SU-DHL-6 (cell line): ENCODE data around the gene SNX27.
"Not testable (repeated sequence)": the region's sequence is repeated elsewhere in the genome, so short reads cannot be mapped to it uniquely, and the experiment has no call there.

Source experiments
- H2AFZ ChIP-seq: fragments of 200-600 bp; sonication (generic); 2 replicates; pipeline ENCODE4 v1.6.1; 2014; ENCODE audit warnings: low read depth, mild to moderate bottlenecking, moderate library complexity, mixed read lengths, antibody characterized with exemption, low read length; ENCODE audit not compliant: severe bottlenecking
- H3F3A ChIP-seq: fragments of 200-600 bp; shearing (Covaris generic); 2 replicates; pipeline ENCODE4 v1.6.0; 2016; ENCODE audit warnings: antibody characterized with exemption, mild to moderate bottlenecking; ENCODE audit not compliant: insufficient read depth
- H3K27ac ChIP-seq: fragments of 200-600 bp; sonication (generic); 2 replicates; pipeline ENCODE4 v1.5.1; 2016; ENCODE audit warnings: low read depth, mild to moderate bottlenecking, low read length, moderate library complexity, mixed read lengths
- H3K27me3 ChIP-seq: fragments of 200-600 bp; sonication (generic), shearing (Covaris generic); 2 replicates; pipeline ENCODE4 v1.6.0; 2014; ENCODE audit warnings: mild to moderate bottlenecking, low read length
- H3K36me3 ChIP-seq: fragments of 200-600 bp; sonication (generic); 2 replicates; pipeline ENCODE4 v1.6.1; 2014; ENCODE audit warnings: mild to moderate bottlenecking, low read length, mixed read lengths
- H3K4me2 ChIP-seq: fragments of 300-600, 200-600 bp; shearing (Covaris generic), sonication (generic); 2 replicates; pipeline ENCODE4 v1.6.0; 2014; ENCODE audit warnings: low read length, low read depth, mild to moderate bottlenecking; ENCODE audit not compliant: poor library complexity, severe bottlenecking
- H3K4me3 ChIP-seq: fragments of 200-600 bp; sonication (generic); 2 replicates; pipeline ENCODE4 v1.5.1; 2014; ENCODE audit warnings: antibody characterized with exemption, low read length, mild to moderate bottlenecking, mixed read lengths; ENCODE audit not compliant: insufficient read depth, poor library complexity, severe bottlenecking
- H3K79me2 ChIP-seq: fragments of 200-600 bp; sonication (generic); 2 replicates; pipeline ENCODE4 v1.6.1; 2014; ENCODE audit warnings: mild to moderate bottlenecking, low read length, moderate library complexity; ENCODE audit not compliant: insufficient read depth
- H3K9ac ChIP-seq: fragments of 200-600 bp; sonication (generic); 2 replicates; pipeline ENCODE4 v1.7.0; 2014; ENCODE audit warnings: mild to moderate bottlenecking, low read length
- H3K9me2 ChIP-seq: fragments of 200-600 bp; sonication (generic); replicated peaks from 2 replicates; pipeline ENCODE4 v1.6.1; 2014; ENCODE audit warnings: low read length; ENCODE audit not compliant: insufficient read depth
- H3K9me3 ChIP-seq: fragments of 200-600 bp; sonication (generic); 2 replicates; pipeline ENCODE4 v1.6.1; 2014; ENCODE audit warnings: low read length, mixed read lengths; ENCODE audit not compliant: insufficient read depth
- H4K20me1 ChIP-seq: fragments of 200-600 bp; sonication (generic); 2 replicates; pipeline ENCODE4 v1.6.1; 2014; ENCODE audit warnings: low read depth, mild to moderate bottlenecking, antibody characterized with exemption, low read length, moderate library complexity, mixed read lengths
- CTCF ChIP-seq: fragments of 200-600 bp; sonication (generic); IDR thresholded peaks from one replicate; pipeline ENCODE4 v1.5.1; 2017; ENCODE audit warnings: antibody characterized with exemption, mild to moderate bottlenecking, low read length, moderate library complexity; ENCODE audit not compliant: insufficient read depth, poor library complexity, severe bottlenecking
- EZH2phosphoT487 ChIP-seq: fragments of 200-600 bp; sonication (generic), shearing (Covaris generic); conservative IDR thresholded peaks from 2 replicates; pipeline ENCODE4 v1.6.1; 2018; ENCODE audit warnings: mild to moderate bottlenecking, antibody characterized with exemption, low read length, moderate library complexity, mixed read lengths

SNX27 gene

GRCh38 chr1:151596166-151596953, 15.5 kb upstream of the SNX27 start:
- Histone ChIP-seq H3K9me3 (no peaks in the 10 kb centered on the region), H3K4me2 (no peak overlapping the region), H2AFZ (no peak overlapping the region), H3K27ac (no peak overlapping the region), H3K79me2 (no peaks in the 10 kb centered on the region), H3K9ac (no peak overlapping the region), H3K36me3 (no peaks in the 10 kb centered on the region), H3K9me2 (no peaks in the 10 kb centered on the region), H4K20me1 (no peaks in the 10 kb centered on the region), H3K27me3 (no peaks in the 10 kb centered on the region), H3F3A (no peaks in the 10 kb centered on the region), H3K4me3 (no peak overlapping the region)
- no peak for TF ChIP-seq EZH2phosphoT487
- TF ChIP-seq CTCF, result no peak

- not testable (repeated sequence) for H3K9me3 ChIP-seq, H3K4me2 ChIP-seq
Observed at GRCh38 chr1:151602550-151602949, 9.3 kb upstream of the SNX27 start.

GRCh38 chr1:151604291-151604690, 7.6 kb upstream of the SNX27 start:
- H3K4me3 ChIP-seq, result no peak overlapping the region
- H3K9ac ChIP-seq, result no peak overlapping the region
- TF ChIP-seq CTCF (no peak), EZH2phosphoT487 (no peak)
- H3F3A ChIP-seq, result no peaks in the 10 kb centered on the region
- no peaks in the 10 kb centered on the region for H3K36me3 ChIP-seq
- no peak overlapping the region for H3K27ac ChIP-seq
- no peaks in the 10 kb centered on the region for H3K79me2 ChIP-seq
- no peaks in the 10 kb centered on the region for H3K9me2 ChIP-seq
- no peaks in the 10 kb centered on the region for H3K27me3 ChIP-seq
- no peak overlapping the region for H3K4me2 ChIP-seq
- H3K9me3 ChIP-seq, result no peaks in the 10 kb centered on the region
- H4K20me1 ChIP-seq, result no peaks in the 10 kb centered on the region
- no peak overlapping the region for H2AFZ ChIP-seq

More at GRCh38 chr1:151602550-151602949, 9.3 kb upstream of the SNX27 start:
- H3F3A ChIP-seq, H3K4me3 ChIP-seq, H2AFZ ChIP-seq, H3K9ac ChIP-seq, H3K27ac ChIP-seq, H3K9me2 ChIP-seq, H4K20me1 ChIP-seq, H3K27me3 ChIP-seq, H3K79me2 ChIP-seq, H3K36me3 ChIP-seq: not testable (repeated sequence)

GRCh38 chr1:151606384-151606783, 5.5 kb upstream of the SNX27 start:
- Histone ChIP-seq H2AFZ (no peak overlapping the region), H3K4me3 (no peak overlapping the region), H3K9me2 (no peaks in the 10 kb centered on the region), H3K9ac (no peak overlapping the region), H3K27ac (no peak overlapping the region), H4K20me1 (no peaks in the 10 kb centered on the region), H3F3A (no peaks in the 10 kb centered on the region), H3K9me3 (no peaks in the 10 kb centered on the region), H3K36me3 (no peaks in the 10 kb centered on the region), H3K4me2 (no peak overlapping the region), H3K79me2 (no peaks in the 10 kb centered on the region), H3K27me3 (no peaks in the 10 kb centered on the region)
- TF ChIP-seq CTCF (no peak), EZH2phosphoT487 (no peak)
